Measurements from ENCODE around the gene RAB29. TPM values are rescaled to one million over a fixed set of nuclear protein-coding genes. Genes with fewer than 3 reads are reported as not detected.
"Not testable (repeated sequence)": the region's sequence is repeated elsewhere in the genome, so short reads cannot be mapped to it uniquely, and the experiment has no call there.

Gene RAB29
- total RNA-seq, 1 experiment from 2014 or later = 7.9 TPM

- ChIA-PET POLR2A (ENCODE audit: low non-redundant PET) (no interaction called here), CTCF (interaction anchor here (0.7 kb wide), 1 partner anchor 788 kb away, joined by 4 read pairs; no protein-coding TSS in a partner anchor)
- Histone ChIP-seq H3K36me3 (ENCODE audit: insufficient read depth, low read length, poor library complexity, severe bottlenecking) (peaks cover 81% of the 10 kb centered on the region), H3K27ac (ENCODE audit: low read depth, low read length, poor library complexity, severe bottlenecking) (no peak overlapping the region), H3K4me3 (ENCODE audit: low read depth, low read length, poor library complexity, severe bottlenecking) (no peak overlapping the region), H3K4me1 (ENCODE audit: insufficient read depth, low read length, poor library complexity, severe bottlenecking) (no peaks in the 10 kb centered on the region), H3K9me3 (ENCODE audit: low read depth, low read length, poor library complexity, severe bottlenecking) (no peaks in the 10 kb centered on the region), H3K27me3 (replicated peaks; ENCODE audit: insufficient read depth, low read depth, low read length, poor library complexity) (no peaks in the 10 kb centered on the region)
- no peak for TF ChIP-seq CTCF (conservative IDR thresholded peaks at IDR 0.05; ENCODE audit: low read depth, low read length)
- TF ChIP-seq EZH2 (IDR thresholded peaks at IDR 0.05; ENCODE audit: borderline replicate concordance, low read depth, low read length, poor library complexity, severe bottlenecking) = no peak
- no peak for DNase-seq (ENCODE audit: low spot score)
- BruUV-seq (replicated peaks) = no TSS peak
- intact Hi-C loops (cut with micrococcal nuclease; ENCODE audit: unreplicated experiment) = no loop called here
These were observed 45.2 kb downstream of the RAB29 start for GRCh38 chr1:205729945-205730610.

GRCh38 chr1:205726619-205727125 lies 48.6 kb downstream of the RAB29 start:
- POLR2A ChIA-PET (ENCODE audit: low non-redundant PET) = no interaction called here
- BruUV-seq (replicated peaks) = no TSS peak
- CTCF ChIA-PET = no interaction called here
- Histone ChIP-seq H3K36me3 (ENCODE audit: insufficient read depth, low read length, poor library complexity, severe bottlenecking) (peaks cover 93% of the 10 kb centered on the region), H3K27ac (ENCODE audit: low read depth, low read length, poor library complexity, severe bottlenecking) (no peak overlapping the region), H3K9me3 (ENCODE audit: low read depth, low read length, poor library complexity, severe bottlenecking) (no peaks in the 10 kb centered on the region), H3K4me1 (ENCODE audit: insufficient read depth, low read length, poor library complexity, severe bottlenecking) (no peaks in the 10 kb centered on the region), H3K27me3 (replicated peaks; ENCODE audit: insufficient read depth, low read depth, low read length, poor library complexity) (no peaks in the 10 kb centered on the region), H3K4me3 (ENCODE audit: low read depth, low read length, poor library complexity, severe bottlenecking) (no peak overlapping the region)
- DNase-seq (ENCODE audit: low spot score) = no peak
- intact Hi-C loops (cut with micrococcal nuclease; ENCODE audit: unreplicated experiment) = no loop called here
- no peak for TF ChIP-seq EZH2 (IDR thresholded peaks at IDR 0.05; ENCODE audit: borderline replicate concordance, low read depth, low read length, poor library complexity, severe bottlenecking)
- TF ChIP-seq CTCF (conservative IDR thresholded peaks at IDR 0.05; ENCODE audit: low read depth, low read length) = no peak

GRCh38 chr1:205725514-205725913 lies 49.8 kb downstream of the RAB29 start:
- no peaks in the 10 kb centered on the region for H3K9me3 ChIP-seq (ENCODE audit: low read depth, low read length, poor library complexity, severe bottlenecking)
- H3K27me3 ChIP-seq (replicated peaks; ENCODE audit: insufficient read depth, low read depth, low read length, poor library complexity) = no peaks in the 10 kb centered on the region
- H3K4me1 ChIP-seq (ENCODE audit: insufficient read depth, low read length, poor library complexity, severe bottlenecking) = no peaks in the 10 kb centered on the region
- intact Hi-C loops (cut with micrococcal nuclease; ENCODE audit: unreplicated experiment) = no loop called here
- H3K27ac ChIP-seq (ENCODE audit: low read depth, low read length, poor library complexity, severe bottlenecking) = no peak overlapping the region
- H3K4me3 ChIP-seq (ENCODE audit: low read depth, low read length, poor library complexity, severe bottlenecking) = no peak overlapping the region
- ChIA-PET CTCF (no interaction called here), POLR2A (ENCODE audit: low non-redundant PET) (no interaction called here)
- BruUV-seq (replicated peaks) = no TSS peak
- TF ChIP-seq EZH2 (IDR thresholded peaks at IDR 0.05; ENCODE audit: borderline replicate concordance, low read depth, low read length, poor library complexity, severe bottlenecking) (no peak), CTCF (conservative IDR thresholded peaks at IDR 0.05; ENCODE audit: low read depth, low read length) (no peak)
- DNase-seq (ENCODE audit: low spot score) = no peak
- peaks cover 94% of the 10 kb centered on the region for H3K36me3 ChIP-seq (ENCODE audit: insufficient read depth, low read length, poor library complexity, severe bottlenecking)

- H3K36me3 ChIP-seq (ENCODE audit: insufficient read depth, low read length, poor library complexity, severe bottlenecking) = peaks cover 97% of the 10 kb centered on the region
- CTCF ChIA-PET; intact Hi-C loops (cut with micrococcal nuclease; ENCODE audit: unreplicated experiment); BruUV-seq (replicated peaks); H3K4me1 ChIP-seq (ENCODE audit: insufficient read depth, low read length, poor library complexity, severe bottlenecking); H3K4me3 ChIP-seq (ENCODE audit: low read depth, low read length, poor library complexity, severe bottlenecking); H3K9me3 ChIP-seq (ENCODE audit: low read depth, low read length, poor library complexity, severe bottlenecking); H3K27ac ChIP-seq (ENCODE audit: low read depth, low read length, poor library complexity, severe bottlenecking); DNase-seq (ENCODE audit: low spot score); H3K27me3 ChIP-seq (replicated peaks; ENCODE audit: insufficient read depth, low read depth, low read length, poor library complexity); POLR2A ChIA-PET (ENCODE audit: low non-redundant PET): not testable (repeated sequence)
These were observed 54.5 kb downstream of the RAB29 start for GRCh38 chr1:205720740-205721139.

Data from A673 (cell line).